Endodermal cell (in vitro differentiated cells): Measurements from ENCODE around the gene STAP2. TPM values are rescaled to one million over a fixed set of nuclear protein-coding genes. Genes with fewer than 3 reads are reported as not detected.
A peak's percentile ranks its signal among the peaks of the same experiment; 100 is the strongest.

ENCODE experiments used
- DNase-seq: peaks from one replicate; pipeline ENCODE4 v3.0.0-alpha.2; 2017
- H3K27ac ChIP-seq: 2 replicates; pipeline ENCODE4 v1.5.1; 2013; ENCODE audit warnings: mild to moderate bottlenecking, low read depth, low read length, moderate library complexity
- H3K27me3 ChIP-seq: 2 replicates; pipeline ENCODE4 v1.6.1; 2013; ENCODE audit warnings: mild to moderate bottlenecking, low read length, moderate library complexity; ENCODE audit not compliant: insufficient read depth, control insufficient read depth, poor library complexity, severe bottlenecking
- H3K36me3 ChIP-seq: 2 replicates; pipeline ENCODE4 v1.7.0; 2013; ENCODE audit warnings: mild to moderate bottlenecking, low read length, moderate library complexity; ENCODE audit not compliant: control insufficient read depth, insufficient read depth
- H3K4me1 ChIP-seq: one replicate; pipeline ENCODE4 v1.7.0; 2013; ENCODE audit warnings: low read length; ENCODE audit not compliant: control insufficient read depth, insufficient read depth
- H3K4me3 ChIP-seq: 2 replicates; pipeline ENCODE4 v1.5.1; 2013; ENCODE audit warnings: mild to moderate bottlenecking, low read length, moderate library complexity
- H3K9ac ChIP-seq: 2 replicates; pipeline ENCODE4 v1.6.1; 2013; ENCODE audit warnings: mild to moderate bottlenecking, low read length, moderate library complexity; ENCODE audit not compliant: poor library complexity, severe bottlenecking; ENCODE audit errors: extremely low read depth
- H3K9me3 ChIP-seq: 2 replicates; pipeline ENCODE4 v1.6.1; 2013; ENCODE audit warnings: mild to moderate bottlenecking, low read length, moderate library complexity; ENCODE audit not compliant: control insufficient read depth
- H3K27ac Mint-ChIP-seq: 2 replicates; pipeline ENCODE4 v1.8.0; 2020; ENCODE audit warnings: mixed read lengths
- H3K27me3 Mint-ChIP-seq: 2 replicates; pipeline ENCODE4 v1.8.0; 2021; ENCODE audit warnings: mild to moderate bottlenecking, mixed read lengths; ENCODE audit not compliant: insufficient read depth
- H3K36me3 Mint-ChIP-seq: 2 replicates; pipeline ENCODE4 v1.8.0; 2020; ENCODE audit warnings: low read depth, mixed read lengths
- H3K4me1 Mint-ChIP-seq: 2 replicates; pipeline ENCODE4 v1.8.0; 2020; ENCODE audit warnings: mixed read lengths
- H3K4me3 Mint-ChIP-seq: 2 replicates; pipeline ENCODE4 v1.8.0; 2020; ENCODE audit warnings: mild to moderate bottlenecking, moderate library complexity, mixed read lengths
- H3K9me3 Mint-ChIP-seq: 2 replicates; pipeline ENCODE4 v1.8.0; 2020; ENCODE audit warnings: mild to moderate bottlenecking, mixed read lengths
- CTCF ChIP-seq: fragments of 200-600 bp; sonication (generic); conservative IDR thresholded peaks from 2 replicates; pipeline ENCODE4 v1.5.0; 2021; ENCODE audit warnings: antibody characterized with exemption, mild to moderate bottlenecking
- WGBS, 2 experiments: methylation state at CpG; one replicate each; pipeline versions ENCODE4 v1.1.5 to v1.1.7; 2013; ENCODE audit warnings: missing lambda C conversion rate in 2 of 2, mixed read lengths in 1 of 2; ENCODE audit not compliant: insufficient coverage in 1 of 2, insufficient read length in 1 of 2; 5-methylcytosine and 5-hydroxymethylcytosine counted together
- total RNA-seq, 2 donors: library from RNA; stranded (reverse); fragmentation: NEBNext Ultra II Directional in 1 of 2; extraction: Animal tissue kit (Norgen Biotek cat#: 25700) in 1 of 2; gene quantifications; 2 replicates in 1 of 2; 3 replicates in 1 of 2; pipeline ENCODE4 v1.2.1, GENCODE V29; 2021

The STAP2 gene
- total RNA-seq, 2 donors from 2014 or later = 12.7 to 13.3 TPM

GRCh38 chr19:4342615-4343369 is 4.2 kb upstream of the STAP2 start:
- H3K27me3 Mint-ChIP-seq = no peaks in the 10 kb centered on the region
- H3K27ac Mint-ChIP-seq = peak overlapping the region; percentile 99

GRCh38 chr19:4342314-4342614 is 3.6 kb upstream of the STAP2 start:
- H3K27ac Mint-ChIP-seq = peak overlapping the region; percentile 98
- H3K4me1 Mint-ChIP-seq = peaks cover 6% of the 10 kb centered on the region
- H3K36me3 ChIP-seq = peaks cover 19% of the 10 kb centered on the region
- H3K4me1 ChIP-seq = peaks cover 5% of the 10 kb centered on the region
- WGBS, 2 experiments = 11 to 40% methylated on average over 2 to 10 of the region's 10 CpGs
- H3K9ac ChIP-seq = peak overlapping the region; percentile 92
- DNase-seq = no peak
- H3K27me3 ChIP-seq = no peaks in the 10 kb centered on the region
- peak overlapping the region; percentile 98 for H3K27ac ChIP-seq
- H3K9me3 ChIP-seq = no peaks in the 10 kb centered on the region
- peaks cover 21% of the 10 kb centered on the region for H3K36me3 Mint-ChIP-seq
- no peaks in the 10 kb centered on the region for H3K27me3 Mint-ChIP-seq
- no peaks in the 10 kb centered on the region for H3K9me3 Mint-ChIP-seq
- peak overlapping the region; percentile 91 for H3K4me3 ChIP-seq
- TF ChIP-seq CTCF = no peak
- peak overlapping the region; percentile 82 for H3K4me3 Mint-ChIP-seq

More at GRCh38 chr19:4342615-4343369, 4.2 kb upstream of the STAP2 start:
- Mint-ChIP-seq H3K36me3 (peaks cover 26% of the 10 kb centered on the region), H3K9me3 (no peaks in the 10 kb centered on the region), H3K4me3 (peak overlapping the region; percentile 82), H3K4me1 (peaks cover 5% of the 10 kb centered on the region)
- H3K36me3 ChIP-seq = peaks cover 23% of the 10 kb centered on the region
- peaks cover 5% of the 10 kb centered on the region for H3K4me1 ChIP-seq
- peak overlapping the region; percentile 98 for H3K27ac ChIP-seq
- peak; percentile 99 for DNase-seq
- 0 to 1% methylated on average over 30 to 39 of the region's 39 CpGs for WGBS, 2 experiments
- no peaks in the 10 kb centered on the region for H3K27me3 ChIP-seq
- TF ChIP-seq CTCF = peak; percentile 62
- peak overlapping the region; percentile 95 for H3K9ac ChIP-seq
- peak overlapping the region; percentile 94 for H3K4me3 ChIP-seq
- no peaks in the 10 kb centered on the region for H3K9me3 ChIP-seq

- Mint-ChIP-seq H3K9me3 (no peaks in the 10 kb centered on the region), H3K36me3 (peaks cover 4% of the 10 kb centered on the region), H3K4me3 (peak overlapping the region; percentile 58), H3K27ac (peak overlapping the region; percentile 71), H3K27me3 (peaks cover 6% of the 10 kb centered on the region), H3K4me1 (peaks cover 6% of the 10 kb centered on the region)
- no peak for TF ChIP-seq CTCF
- H3K27ac ChIP-seq = peak overlapping the region; percentile 81
- no peaks in the 10 kb centered on the region for H3K36me3 ChIP-seq
- no peaks in the 10 kb centered on the region for H3K4me1 ChIP-seq
- 57 to 68% methylated on average over 8 to 12 of the region's 14 CpGs for WGBS, 2 experiments
- H3K27me3 ChIP-seq = no peaks in the 10 kb centered on the region
- no peaks in the 10 kb centered on the region for H3K9me3 ChIP-seq
- H3K4me3 ChIP-seq = peak overlapping the region; percentile 58
- DNase-seq = peak; percentile 65
- H3K9ac ChIP-seq = no peak overlapping the region
Measured at GRCh38 chr19:4337906-4338440, 654 bp downstream of the STAP2 start.
